SK-N-DZ (cell line): ENCODE results near the gene CCDC158.
"Not testable (repeated sequence)": the region's sequence is repeated elsewhere in the genome, so short reads cannot be mapped to it uniquely, and the experiment has no call there.

Source experiments
- DNase-seq: peaks from one replicate; pipeline ENCODE4 v3.0.0-alpha.2; 2015; ENCODE audit warnings: low spot score

CCDC158 gene

DNA sequence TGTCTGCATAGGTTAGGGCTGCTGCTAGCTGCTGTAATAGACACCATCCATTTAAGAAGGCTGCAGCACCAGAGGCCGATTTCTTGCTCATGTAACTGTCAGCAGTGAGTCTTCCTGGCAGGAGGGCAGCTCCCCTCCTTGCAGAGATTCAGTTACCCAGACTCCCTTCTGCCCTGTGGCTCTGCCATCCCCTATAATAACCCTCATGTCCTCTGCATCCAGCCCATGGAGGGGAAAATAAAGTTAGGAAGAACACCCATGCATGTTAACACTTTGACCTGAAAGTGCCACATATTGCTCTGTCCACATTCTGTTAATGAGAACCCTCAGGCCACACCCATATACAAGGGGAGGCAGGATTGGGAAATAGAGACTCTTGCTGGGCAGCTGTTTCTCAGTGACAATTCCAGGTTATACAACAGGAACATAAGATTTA lies 109.0 kb downstream of the CCDC158 start:
- no peak for DNase-seq

GRCh38 chr4:76310683-76311082 lies 110.3 kb downstream of the CCDC158 start:
- DNase-seq, result no peak

GRCh38 chr4:76309939-76310550 lies 110.9 kb downstream of the CCDC158 start:
- no peak for DNase-seq

DNA sequence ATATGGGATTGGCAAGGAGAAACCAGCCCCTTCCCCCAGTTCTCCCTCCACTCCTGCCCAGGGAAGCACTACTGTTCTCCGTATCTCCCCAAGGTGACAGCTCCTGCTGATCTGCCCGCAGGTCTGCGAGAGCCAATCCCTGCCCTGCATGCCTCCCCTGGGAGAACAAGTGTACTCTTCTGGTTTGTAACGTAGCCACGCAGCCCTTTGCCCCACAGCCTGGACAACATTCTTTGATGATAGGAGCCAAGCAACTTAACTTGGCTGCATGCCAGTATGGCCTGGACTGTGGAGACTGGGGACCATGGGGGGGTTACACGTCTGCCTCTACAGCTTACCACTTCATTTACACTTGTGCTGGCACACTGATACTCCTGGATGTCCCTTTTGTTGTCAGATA lies 112.4 kb downstream of the CCDC158 start:
- peak; percentile 4 for DNase-seq

- no peak for DNase-seq
Measured at GRCh38 chr4:76307660-76308014, 113.3 kb downstream of the CCDC158 start.

DNA sequence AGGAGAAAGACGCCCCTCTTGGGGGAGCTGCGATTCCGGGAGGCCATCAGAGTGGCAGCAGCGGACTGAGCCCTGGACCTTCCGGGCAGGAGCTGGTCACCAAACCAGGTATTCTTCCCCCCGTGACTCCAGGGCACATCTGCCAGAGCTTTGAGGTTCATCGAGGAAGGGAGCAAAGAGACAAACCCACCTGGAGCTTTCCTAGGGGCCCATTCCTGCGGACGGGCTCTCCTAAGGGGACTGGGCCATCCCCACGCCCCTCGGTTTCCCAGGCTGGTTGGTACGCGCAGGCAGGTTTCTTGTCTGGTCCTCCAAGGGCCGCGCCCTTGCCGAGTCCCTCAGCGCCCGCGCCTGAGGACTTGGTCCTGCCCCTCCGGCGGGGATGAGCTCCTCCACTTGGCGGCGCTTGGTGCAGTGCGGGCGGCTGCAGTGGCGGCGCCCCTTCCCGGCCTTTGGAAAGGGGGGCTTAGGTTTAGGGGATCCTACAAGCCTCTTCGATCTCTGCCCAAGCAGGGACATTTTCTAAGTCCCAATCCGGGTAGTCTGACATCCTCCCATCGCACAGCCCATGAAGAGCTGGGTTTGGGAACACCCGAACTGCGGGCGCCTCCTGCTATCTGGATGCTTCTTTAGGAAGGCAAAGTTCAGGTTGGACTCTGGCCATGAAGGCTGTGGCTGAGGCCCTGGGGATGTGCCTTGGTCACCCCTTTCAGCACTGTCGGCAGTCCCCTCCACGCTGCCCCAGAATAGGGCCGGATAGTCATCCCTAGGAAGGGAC lies 113.9 kb downstream of the CCDC158 start:
- peak; percentile 7 for DNase-seq

DNA sequence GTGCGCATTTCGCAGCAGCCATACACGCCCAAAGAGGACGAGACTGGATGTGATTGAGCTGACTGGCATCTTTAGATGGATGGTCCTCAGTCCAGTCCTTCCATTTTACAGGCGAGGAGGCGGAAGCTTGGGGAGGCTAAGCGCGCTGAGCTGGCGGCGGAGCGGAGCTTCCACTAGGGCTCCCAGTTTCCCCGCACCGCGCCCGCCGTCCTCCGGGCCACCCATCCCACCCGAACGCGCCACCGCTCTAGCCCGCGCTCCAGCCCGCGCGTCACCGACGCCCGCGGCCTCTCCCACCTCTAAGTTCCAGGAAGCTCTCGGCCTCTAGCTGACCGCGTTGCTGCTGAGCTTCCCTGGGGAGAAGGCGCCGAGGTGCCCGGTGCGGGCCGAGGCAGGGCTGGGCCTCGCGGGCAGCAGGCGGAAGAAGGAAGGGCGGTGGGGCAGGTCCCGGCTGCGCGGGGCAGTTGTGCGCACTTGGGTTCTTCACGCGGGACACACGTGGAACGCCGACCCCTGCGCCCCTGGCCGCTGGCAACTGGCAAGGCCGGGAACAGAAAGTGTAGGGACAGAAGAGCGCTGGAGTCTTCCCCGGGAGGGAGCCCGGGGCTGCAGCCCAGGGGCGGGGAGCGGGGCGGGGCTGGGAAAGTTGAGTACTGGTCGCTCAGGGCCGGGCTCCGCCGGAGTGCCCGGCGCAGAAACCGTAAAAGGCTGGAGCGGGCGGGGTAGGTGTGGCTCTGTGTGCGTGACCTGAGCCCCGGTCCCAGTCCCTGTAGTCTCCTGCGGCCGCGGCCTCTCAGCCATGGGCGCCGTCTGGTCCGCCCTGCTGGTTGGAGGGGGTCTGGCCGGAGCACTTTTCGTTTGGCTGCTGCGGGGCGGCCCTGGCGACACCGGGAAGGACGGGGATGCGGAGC lies 114.7 kb downstream of the CCDC158 start, which contains the start of gene STBD1:
Gene STBD1, plus strand, starts transcription at position 763 of the 911 bp plus-strand sequence. Its CDS starts 37 bp downstream, at position 800.
- DNase-seq, result peak; percentile 24

DNA sequence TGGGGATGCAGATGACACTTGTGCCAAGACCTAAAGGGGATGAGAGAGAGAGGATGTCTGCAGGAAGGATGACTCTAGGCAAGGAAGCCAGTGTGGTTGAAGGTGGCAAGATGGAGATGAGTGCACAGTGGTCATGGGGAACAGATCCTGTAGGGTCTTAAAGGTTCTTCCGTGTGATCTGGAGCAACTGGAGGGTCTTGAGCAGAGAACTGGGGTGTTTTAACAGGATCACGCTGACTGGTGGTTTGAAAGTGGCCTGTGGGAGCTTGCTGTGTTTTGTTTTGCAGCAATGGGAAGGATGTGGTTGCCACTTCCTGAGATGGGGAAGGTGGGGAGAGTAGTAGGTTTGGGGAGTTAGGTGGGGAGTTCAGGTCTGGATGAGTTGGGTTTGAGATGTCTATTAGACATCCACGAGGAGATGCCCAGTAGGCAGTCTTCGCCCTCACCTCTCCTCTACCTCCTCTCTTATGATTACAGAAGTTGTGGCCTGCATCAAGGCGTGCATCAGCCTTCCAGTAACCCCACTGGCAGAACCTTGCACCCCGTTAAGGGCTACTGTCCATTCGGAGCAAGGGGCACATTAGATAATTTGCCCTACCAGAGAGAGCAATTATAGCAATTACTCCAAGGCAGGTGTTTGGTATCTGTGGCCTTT lies 115.8 kb downstream of the CCDC158 start:
- no peak for DNase-seq

DNA sequence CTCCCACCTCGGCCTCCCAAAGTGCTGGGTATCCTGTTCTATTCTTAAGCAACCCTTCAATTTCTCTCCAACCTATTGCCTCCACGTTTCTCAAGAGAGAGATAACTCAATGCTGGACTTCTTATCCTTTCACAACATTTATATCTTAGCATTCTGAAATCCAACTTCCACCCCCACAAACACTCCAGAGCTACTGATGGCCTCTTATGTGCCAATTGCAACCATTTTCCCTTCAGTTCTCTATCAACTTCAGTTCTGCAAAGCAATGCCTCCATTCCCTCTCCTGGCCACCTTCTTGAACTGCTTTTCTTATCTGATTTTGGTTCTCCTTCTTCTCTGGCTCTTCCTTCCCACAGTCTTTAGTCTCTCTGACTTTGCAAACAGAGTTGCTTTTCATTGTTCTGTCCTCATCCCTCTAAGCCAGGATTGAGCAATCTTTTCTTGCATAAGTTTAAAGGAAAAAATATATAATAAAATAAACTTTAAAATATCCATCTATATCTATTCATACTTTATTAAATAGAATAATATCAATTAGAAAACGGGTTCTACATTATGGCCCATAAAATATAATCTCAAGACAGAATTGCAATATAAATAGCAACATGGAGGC lies 118.0 kb downstream of the CCDC158 start:
- no peak for DNase-seq

- DNase-seq, result no peak
Measured at GRCh38 chr4:76301775-76302162, 119.2 kb downstream of the CCDC158 start.

- DNase-seq, result no peak
Measured at GRCh38 chr4:76301068-76301774, 119.7 kb downstream of the CCDC158 start.

DNA sequence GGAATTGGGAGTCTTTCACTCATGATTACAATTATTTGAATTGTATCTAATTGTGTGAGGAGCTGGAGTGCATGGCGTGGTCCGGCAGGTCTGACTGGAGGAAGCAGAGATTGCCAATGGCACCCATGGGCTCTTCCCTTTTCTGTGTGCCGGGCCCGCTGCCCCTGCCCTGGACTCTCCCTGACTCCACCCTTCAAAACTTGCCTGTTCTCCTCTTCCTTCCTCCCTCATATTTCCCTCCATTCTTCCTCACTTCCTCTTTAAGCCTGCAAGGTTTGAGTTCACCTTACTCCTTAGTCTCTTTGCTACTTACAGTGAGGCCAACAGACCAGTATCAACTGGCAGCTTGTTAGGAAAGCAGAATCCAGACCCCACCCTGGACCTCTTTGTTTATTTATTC lies 120.9 kb downstream of the CCDC158 start:
- no peak for DNase-seq

DNA sequence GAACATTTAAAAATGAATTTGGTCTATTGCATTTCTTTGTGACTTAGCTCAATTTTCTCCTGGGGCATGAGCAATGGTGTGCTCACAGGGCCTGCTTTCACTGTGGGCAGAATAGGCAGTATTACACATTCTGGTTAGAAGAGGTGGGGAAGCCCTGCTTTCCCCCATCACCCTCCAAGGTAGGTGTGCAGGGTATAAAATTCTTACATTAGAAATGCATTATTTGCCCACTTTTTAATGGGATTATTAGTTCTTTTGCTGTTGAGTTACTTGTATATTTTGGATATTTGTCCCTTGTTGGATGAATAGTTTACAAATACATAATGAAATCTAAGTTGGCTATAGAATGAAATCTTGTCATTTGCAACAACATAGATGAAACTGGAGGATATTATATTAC lies 122.7 kb downstream of the CCDC158 start:
- no peak for DNase-seq

DNA sequence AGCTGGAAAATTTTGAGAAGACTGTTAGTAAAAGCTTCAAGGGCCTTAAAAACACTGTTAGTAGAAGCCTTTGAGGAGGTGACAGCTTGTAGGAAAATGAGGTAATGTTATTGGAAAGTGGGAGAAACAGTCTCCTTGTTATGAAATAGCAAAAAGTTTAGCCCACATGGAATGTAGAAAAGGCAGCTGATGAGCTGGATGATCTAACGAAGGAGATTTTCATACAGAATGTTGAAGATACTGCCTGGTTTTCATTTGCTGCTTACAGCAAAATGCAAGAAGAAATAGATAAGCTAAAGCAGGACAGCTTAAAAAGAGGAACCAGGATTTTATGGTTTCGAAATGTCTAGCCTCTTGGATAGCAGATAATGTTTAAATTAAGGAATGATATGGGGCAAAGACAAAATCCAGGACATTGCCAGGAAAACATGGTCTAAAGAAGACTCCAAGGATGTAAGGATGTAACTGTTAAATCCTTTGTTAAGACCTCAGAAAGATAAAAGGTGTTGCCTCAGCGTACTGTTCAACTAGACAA lies 124.6 kb downstream of the CCDC158 start:
- no peak for DNase-seq

DNA sequence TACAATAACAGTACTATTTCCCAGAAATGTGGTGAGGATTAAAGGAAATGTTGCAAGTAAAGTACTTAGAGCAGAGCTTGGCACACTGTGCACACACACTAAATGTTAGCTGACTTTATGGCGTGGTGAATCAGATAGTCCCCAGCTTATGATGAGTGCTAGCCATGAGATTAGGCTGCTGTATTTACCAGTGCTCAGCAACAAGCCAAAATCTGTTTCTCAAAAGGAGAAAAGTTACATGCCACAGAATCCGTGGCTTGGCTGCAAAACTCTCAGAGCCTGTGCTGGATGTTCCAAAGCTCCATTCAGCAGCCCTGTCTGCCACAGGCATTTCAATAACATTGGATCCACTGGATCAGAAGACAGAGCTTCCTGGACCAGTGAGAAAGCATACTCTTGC lies 127.2 kb downstream of the CCDC158 start:
- DNase-seq, result no peak

- DNase-seq, result no peak
Measured at GRCh38 chr4:76292730-76293129, 128.2 kb downstream of the CCDC158 start.

- not testable (repeated sequence) for DNase-seq
Measured at GRCh38 chr4:76287811-76288210, 133.1 kb downstream of the CCDC158 start.

GRCh38 chr4:76283900-76284299 lies 137.0 kb downstream of the CCDC158 start:
- DNase-seq, result no peak

GRCh38 chr4:76282941-76283689 lies 137.8 kb downstream of the CCDC158 start:
- DNase-seq, result no peak

- DNase-seq, result not testable (repeated sequence)
Measured at GRCh38 chr4:76281594-76281993, 139.3 kb downstream of the CCDC158 start.
